A204.1 (cell line): ENCODE measurements around the gene NRL.

Experiments used
- FAIRE-seq: peaks from 2 replicates; lab custom pipeline; 2012; peaks lifted over from hg19 to GRCh38; lab: Jason Lieb, UNC

The NRL gene

GRCh38 chr14:24114532-24115421, at the start of gene NRL, which contains the start of gene DCAF11:
Gene NRL, minus strand, starts transcription at chr14:24114949. Its CDS starts 32,101 bp downstream, at chr14:24082848.
Gene DCAF11, plus strand, starts transcription at chr14:24114777. Its CDS starts 818 bp downstream, at chr14:24115595.
- peak; percentile 98 for FAIRE-seq

- no peak for FAIRE-seq
These were observed 47.3 kb upstream of the NRL start for GRCh38 chr14:24162093-24162492.

- peak; percentile 55 for FAIRE-seq
These were observed 46.4 kb upstream of the NRL start, which contains the start of gene IRF9 for GRCh38 chr14:24160850-24161804. Gene IRF9, plus strand, starts transcription at chr14:24161265. Its CDS starts 880 bp downstream, at chr14:24162145.

- no peak for FAIRE-seq
These were observed 45.7 kb upstream of the NRL start for GRCh38 chr14:24160499-24160849.

- no peak for FAIRE-seq
These were observed 45.2 kb upstream of the NRL start for GRCh38 chr14:24159777-24160498.

GRCh38 chr14:24157331-24157730, 42.6 kb upstream of the NRL start:
- no peak for FAIRE-seq

- no peak for FAIRE-seq
These were observed 42.1 kb upstream of the NRL start for GRCh38 chr14:24156840-24157239.

GRCh38 chr14:24155100-24155499, 40.4 kb upstream of the NRL start:
- no peak for FAIRE-seq

- FAIRE-seq: no peak
These were observed 36.8 kb upstream of the NRL start for GRCh38 chr14:24151404-24152080.

GRCh38 chr14:24150993-24151392, 36.2 kb upstream of the NRL start:
- no peak for FAIRE-seq

GRCh38 chr14:24150567-24150966, 35.8 kb upstream of the NRL start:
- FAIRE-seq: no peak

GRCh38 chr14:24150061-24150460, 35.3 kb upstream of the NRL start:
- no peak for FAIRE-seq

- FAIRE-seq: no peak
These were observed 34.7 kb upstream of the NRL start for GRCh38 chr14:24149302-24149969.

- FAIRE-seq: no peak
These were observed 33.1 kb upstream of the NRL start for GRCh38 chr14:24147761-24148428.

- FAIRE-seq: peak; percentile 98
These were observed 32.4 kb upstream of the NRL start, which contains the start of gene RNF31 for GRCh38 chr14:24146978-24147760. Gene RNF31, plus strand, starts transcription at chr14:24147498. Its CDS starts 201 bp downstream, at chr14:24147699.

- FAIRE-seq: peak; percentile 93
These were observed 31.8 kb upstream of the NRL start, which contains the start of gene PSME2 for GRCh38 chr14:24146453-24146977. Gene PSME2, minus strand, starts transcription at chr14:24146610. Its CDS starts 29 bp downstream, at chr14:24146581.

- no peak for FAIRE-seq
These were observed 31.1 kb upstream of the NRL start for GRCh38 chr14:24145690-24146452.

GRCh38 chr14:24145219-24145618, 30.5 kb upstream of the NRL start:
- FAIRE-seq: no peak
